Karpas-422 (cell line): ENCODE data around the gene URB1. TPM values are rescaled to one million over a fixed set of nuclear protein-coding genes. Genes with fewer than 3 reads are reported as not detected.

ENCODE experiments used
- DNase-seq: peaks from one replicate; pipeline ENCODE4 v3.0.0-alpha.2; 2015
- H2AFZ ChIP-seq: fragments of 200-600 bp; sonication (generic); 2 replicates; pipeline ENCODE4 v1.6.1; 2014; ENCODE audit warnings: antibody characterized with exemption, low read length, mixed read lengths
- H3K27ac ChIP-seq: fragments of 200-600 bp; sonication (generic); 2 replicates; pipeline ENCODE4 v1.5.1; 2014; ENCODE audit warnings: mild to moderate bottlenecking, low read length, moderate library complexity
- H3K27me3 ChIP-seq: fragments of 200-600 bp; sonication (generic); 2 replicates; pipeline ENCODE4 v1.6.1; 2014; ENCODE audit warnings: low read length, mixed read lengths
- H3K36me3 ChIP-seq: fragments of 200-600 bp; sonication (generic); 2 replicates; pipeline ENCODE4 v1.6.1; 2014; ENCODE audit warnings: low read length, mixed read lengths; ENCODE audit not compliant: insufficient read depth
- H3K4me1 ChIP-seq: fragments of 200-600 bp; sonication (generic); 2 replicates; pipeline ENCODE4 v1.6.1; 2014; ENCODE audit warnings: mild to moderate bottlenecking, low read length, mixed read lengths
- H3K4me2 ChIP-seq: fragments of 200-600 bp; sonication (generic); 2 replicates; pipeline ENCODE4 v1.6.1; 2014; ENCODE audit warnings: low read length, low read depth, mild to moderate bottlenecking; ENCODE audit not compliant: poor library complexity, severe bottlenecking
- H3K4me3 ChIP-seq: fragments of 200-600 bp; sonication (generic); 2 replicates; pipeline ENCODE4 v1.5.1; 2014; ENCODE audit warnings: mild to moderate bottlenecking, antibody characterized with exemption, low read length, mixed read lengths
- H3K79me2 ChIP-seq: fragments of 200-600 bp; sonication (generic); 2 replicates; pipeline ENCODE4 v1.6.1; 2014; ENCODE audit warnings: mild to moderate bottlenecking, low read length, mixed read lengths
- H3K9ac ChIP-seq: fragments of 200-600 bp; sonication (generic); 2 replicates; pipeline ENCODE4 v1.6.0; 2014; ENCODE audit warnings: low read length
- H3K9me2 ChIP-seq: fragments of 200-600 bp; sonication (generic), shearing (Covaris generic); replicated peaks from 2 replicates; pipeline ENCODE4 v1.6.0; 2014; ENCODE audit warnings: mild to moderate bottlenecking, low read length, moderate library complexity; ENCODE audit not compliant: insufficient read depth
- H3K9me3 ChIP-seq: fragments of 300-700, 200-600 bp; sonication (generic); 2 replicates; pipeline ENCODE4 v1.6.1; 2014; ENCODE audit warnings: low read length, mixed read lengths
- H4K20me1 ChIP-seq: fragments of 200-600 bp; sonication (generic); 2 replicates; pipeline ENCODE4 v1.6.1; 2014; ENCODE audit warnings: mild to moderate bottlenecking, antibody characterized with exemption, low read length, low read depth; ENCODE audit not compliant: insufficient read depth
- total RNA-seq: library from RNA; depleted of rRNA; stranded (reverse); fragments of >200 nt; shearing (Covaris generic); gene quantifications from 2 replicates; pipeline ENCODE4 v1.2.3, GENCODE V29; 2014; ENCODE audit warnings: low replicate concordance

The URB1 gene
- total RNA-seq, 1 experiment from 2014 or later = 12.7 TPM

DNA sequence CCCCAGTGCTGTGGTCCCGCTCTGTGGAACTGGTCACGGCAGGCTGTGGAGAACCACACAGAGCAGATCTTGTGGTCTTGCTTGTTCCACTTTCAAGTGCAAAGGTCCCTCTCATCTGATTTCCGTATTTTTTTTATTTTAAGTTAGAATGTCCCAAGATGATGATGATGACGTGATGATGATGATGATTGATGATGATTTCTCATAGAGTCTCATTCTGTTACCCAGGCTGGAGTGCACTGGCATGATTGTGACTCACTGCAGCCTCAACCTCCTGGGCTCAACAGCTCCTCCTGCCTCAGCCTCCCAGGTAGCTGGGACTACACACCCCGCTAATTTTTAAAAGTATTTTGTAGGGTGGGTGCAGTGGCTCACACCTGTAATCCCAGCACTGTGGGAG is 31.9 kb upstream of the URB1 start:
- Histone ChIP-seq H3K79me2 (no peaks in the 10 kb centered on the region), H3K4me2 (no peak overlapping the region), H3K9ac (no peak overlapping the region), H3K27me3 (no peaks in the 10 kb centered on the region), H2AFZ (no peak overlapping the region), H3K9me2 (no peaks in the 10 kb centered on the region), H3K4me3 (no peak overlapping the region), H3K36me3 (no peaks in the 10 kb centered on the region), H3K27ac (no peak overlapping the region), H4K20me1 (no peaks in the 10 kb centered on the region), H3K9me3 (no peaks in the 10 kb centered on the region), H3K4me1 (no peaks in the 10 kb centered on the region)
- DNase-seq = no peak

DNA sequence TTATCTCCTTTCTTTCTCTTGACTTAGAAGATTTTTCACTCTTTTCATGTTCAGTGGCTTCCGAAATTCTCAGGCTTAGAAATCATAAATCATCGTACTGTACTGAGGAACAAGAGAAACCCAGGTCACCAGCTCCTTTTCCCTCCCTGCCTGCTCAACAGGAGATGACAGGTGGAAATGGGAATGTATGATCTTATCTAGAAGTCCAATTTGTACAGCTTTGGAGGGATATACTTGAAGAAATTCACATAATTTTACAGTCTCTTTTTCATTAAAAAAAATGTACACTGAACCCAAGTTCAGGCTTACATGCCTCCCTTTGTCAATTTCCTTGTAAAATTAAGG is 31.4 kb upstream of the URB1 start:
- Histone ChIP-seq H3K9me2 (no peaks in the 10 kb centered on the region), H3K27ac (no peak overlapping the region), H3K4me2 (no peak overlapping the region), H3K9ac (no peak overlapping the region), H3K4me1 (no peaks in the 10 kb centered on the region), H3K4me3 (no peak overlapping the region), H3K79me2 (no peaks in the 10 kb centered on the region), H3K27me3 (no peaks in the 10 kb centered on the region), H3K9me3 (no peaks in the 10 kb centered on the region), H4K20me1 (no peaks in the 10 kb centered on the region), H2AFZ (no peak overlapping the region), H3K36me3 (no peaks in the 10 kb centered on the region)
- DNase-seq = no peak

DNA sequence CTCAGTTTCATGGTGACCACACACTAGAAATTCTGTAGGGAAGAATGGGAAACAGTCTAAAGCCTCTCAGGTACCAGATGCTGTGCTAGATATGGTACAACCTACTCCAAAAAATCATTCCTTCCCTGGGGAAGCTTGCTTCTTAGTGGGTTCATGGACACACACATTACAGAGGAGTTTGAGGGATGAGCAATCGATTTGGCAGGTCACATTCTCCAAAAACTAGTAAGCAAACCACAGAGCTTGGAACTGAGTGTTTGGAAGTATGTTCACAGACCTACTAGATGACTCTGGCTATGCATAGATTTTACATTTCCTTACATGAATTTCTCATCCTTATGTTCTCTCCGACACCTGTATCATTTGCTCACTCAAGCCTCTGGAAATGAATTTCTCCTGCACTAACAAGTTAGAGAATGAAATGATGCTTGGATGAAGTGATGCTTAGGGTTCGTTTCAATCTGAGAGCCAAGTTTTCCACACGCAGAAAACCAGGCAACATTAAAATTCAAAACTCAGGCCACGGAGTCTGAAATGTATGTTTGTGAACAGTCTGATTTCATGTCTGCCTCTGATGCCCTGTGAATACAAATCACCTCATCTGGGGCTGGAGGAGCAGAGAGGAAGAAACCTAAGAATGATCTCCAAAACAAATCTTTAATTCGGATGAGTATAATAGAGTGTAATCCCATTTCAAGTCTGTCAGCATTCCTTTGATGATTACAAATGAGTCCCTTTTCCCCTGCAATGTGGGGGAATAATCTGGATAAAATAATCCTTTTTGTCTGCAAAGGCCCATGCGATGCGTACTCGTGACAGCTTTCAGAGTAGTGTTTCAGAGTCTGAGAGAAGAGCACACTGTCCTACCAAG is 30.7 kb upstream of the URB1 start:
- Histone ChIP-seq H3K27me3 (no peaks in the 10 kb centered on the region), H3K36me3 (no peaks in the 10 kb centered on the region), H4K20me1 (no peaks in the 10 kb centered on the region), H3K9me2 (no peaks in the 10 kb centered on the region), H3K4me2 (no peak overlapping the region), H3K4me1 (no peaks in the 10 kb centered on the region), H3K9ac (no peak overlapping the region), H2AFZ (no peak overlapping the region), H3K4me3 (no peak overlapping the region), H3K9me3 (no peaks in the 10 kb centered on the region), H3K79me2 (no peaks in the 10 kb centered on the region), H3K27ac (no peak overlapping the region)
- no peak for DNase-seq

DNA sequence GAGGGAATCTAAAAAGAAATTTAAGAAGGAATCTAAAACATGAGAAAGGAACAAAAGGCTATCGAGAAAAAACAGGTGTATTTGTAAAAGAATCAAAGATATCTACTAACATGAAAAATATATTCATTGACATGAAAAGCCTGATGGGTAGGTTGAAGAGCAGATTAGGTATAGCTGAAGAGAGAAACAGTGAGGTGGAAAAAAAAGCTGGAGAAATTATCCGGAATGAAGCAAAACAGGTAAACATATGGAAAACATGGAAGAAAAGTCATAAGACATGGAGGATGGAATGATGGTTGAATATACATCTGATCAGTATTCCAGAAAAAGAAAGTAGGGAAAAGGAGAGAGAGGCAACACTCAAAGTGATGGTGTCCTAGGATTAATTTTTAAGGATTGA is 29.3 kb upstream of the URB1 start:
- H4K20me1 ChIP-seq = no peaks in the 10 kb centered on the region
- no peak overlapping the region for H2AFZ ChIP-seq
- no peaks in the 10 kb centered on the region for H3K4me1 ChIP-seq
- H3K36me3 ChIP-seq = no peaks in the 10 kb centered on the region
- no peaks in the 10 kb centered on the region for H3K79me2 ChIP-seq
- no peak overlapping the region for H3K27ac ChIP-seq
- H3K9me3 ChIP-seq = no peaks in the 10 kb centered on the region
- H3K4me3 ChIP-seq = no peak overlapping the region
- no peak overlapping the region for H3K4me2 ChIP-seq
- DNase-seq = no peak
- H3K27me3 ChIP-seq = no peaks in the 10 kb centered on the region
- no peaks in the 10 kb centered on the region for H3K9me2 ChIP-seq
- no peak overlapping the region for H3K9ac ChIP-seq

DNA sequence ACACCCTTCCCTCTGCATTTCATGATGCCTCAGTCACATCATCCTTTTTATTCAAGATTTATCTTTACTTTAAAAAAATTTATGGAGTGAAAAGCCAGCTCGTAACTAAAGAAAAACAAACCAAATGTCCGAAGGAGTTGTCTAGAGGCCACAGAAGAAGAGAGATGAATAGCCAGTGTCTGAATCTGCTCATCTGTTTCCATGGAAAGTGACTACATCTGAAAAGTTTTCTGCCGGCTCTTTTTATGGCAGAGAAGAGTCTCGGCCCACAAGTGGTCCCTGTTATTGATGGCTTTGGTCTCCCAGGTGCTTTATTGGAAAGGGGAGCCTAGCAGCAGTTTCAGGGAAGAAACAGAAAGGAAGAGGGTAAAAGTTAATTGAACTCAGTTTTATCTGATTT is 25.3 kb upstream of the URB1 start:
- no peaks in the 10 kb centered on the region for H3K9me3 ChIP-seq
- H3K4me1 ChIP-seq = no peaks in the 10 kb centered on the region
- H4K20me1 ChIP-seq = no peaks in the 10 kb centered on the region
- no peak overlapping the region for H3K27ac ChIP-seq
- H3K4me2 ChIP-seq = no peak overlapping the region
- H3K27me3 ChIP-seq = no peaks in the 10 kb centered on the region
- H3K4me3 ChIP-seq = no peak overlapping the region
- no peak overlapping the region for H3K9ac ChIP-seq
- DNase-seq = no peak
- H3K36me3 ChIP-seq = no peaks in the 10 kb centered on the region
- H2AFZ ChIP-seq = no peak overlapping the region
- H3K9me2 ChIP-seq = no peaks in the 10 kb centered on the region
- H3K79me2 ChIP-seq = no peaks in the 10 kb centered on the region

DNA sequence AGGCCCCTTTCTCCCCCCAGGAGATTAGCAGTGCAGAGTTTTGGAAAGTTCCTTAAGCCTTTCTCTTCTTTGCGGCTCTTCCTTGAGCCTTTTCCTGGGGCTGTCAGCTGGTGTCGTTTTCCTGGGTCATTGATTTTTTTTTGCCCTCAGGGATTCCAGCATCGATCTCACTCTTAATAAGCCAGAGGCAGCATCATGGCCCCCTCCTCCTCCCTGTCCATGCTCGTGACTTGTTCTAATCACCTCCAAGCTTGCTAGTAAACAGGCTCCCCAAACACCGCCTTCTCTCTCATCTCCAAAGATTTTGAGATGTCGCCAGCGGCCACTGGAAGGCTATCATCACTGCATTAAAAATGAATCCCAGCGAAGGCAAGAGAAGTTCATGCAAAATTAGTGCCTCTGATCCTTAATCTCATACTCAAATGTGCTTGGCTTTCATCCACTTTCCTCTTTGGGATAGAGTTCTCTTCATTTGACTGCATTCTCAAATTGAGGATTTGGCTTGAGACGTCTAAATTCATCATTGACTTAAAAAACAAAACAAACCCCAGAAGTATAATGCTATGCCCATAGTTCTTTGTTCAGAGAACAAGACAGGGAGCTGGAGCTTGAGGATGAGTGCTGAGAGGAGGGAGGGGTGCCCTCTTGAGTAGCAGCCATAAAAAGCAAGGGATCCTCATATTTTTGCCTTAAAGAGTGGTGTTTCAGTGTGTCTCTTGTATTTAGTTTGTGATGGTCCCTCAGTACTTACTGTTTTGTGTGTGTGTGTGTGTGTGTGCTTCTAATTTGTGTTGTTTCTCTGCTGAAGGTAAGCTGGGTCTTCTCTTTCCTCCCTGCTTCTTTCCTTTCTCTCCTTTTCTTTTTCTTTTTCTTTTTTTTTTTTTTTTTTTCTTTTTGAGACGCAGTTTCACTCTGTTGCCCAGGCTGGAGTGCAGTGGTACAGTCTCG is 22.9 kb upstream of the URB1 start:
- Histone ChIP-seq H3K27me3 (no peaks in the 10 kb centered on the region), H3K9me3 (no peaks in the 10 kb centered on the region), H3K36me3 (no peaks in the 10 kb centered on the region), H3K79me2 (no peaks in the 10 kb centered on the region), H3K9me2 (no peaks in the 10 kb centered on the region), H3K4me2 (no peak overlapping the region), H3K9ac (no peak overlapping the region), H3K4me3 (no peak overlapping the region), H4K20me1 (no peaks in the 10 kb centered on the region), H3K27ac (no peak overlapping the region), H2AFZ (no peak overlapping the region), H3K4me1 (no peaks in the 10 kb centered on the region)
- DNase-seq = no peak

DNA sequence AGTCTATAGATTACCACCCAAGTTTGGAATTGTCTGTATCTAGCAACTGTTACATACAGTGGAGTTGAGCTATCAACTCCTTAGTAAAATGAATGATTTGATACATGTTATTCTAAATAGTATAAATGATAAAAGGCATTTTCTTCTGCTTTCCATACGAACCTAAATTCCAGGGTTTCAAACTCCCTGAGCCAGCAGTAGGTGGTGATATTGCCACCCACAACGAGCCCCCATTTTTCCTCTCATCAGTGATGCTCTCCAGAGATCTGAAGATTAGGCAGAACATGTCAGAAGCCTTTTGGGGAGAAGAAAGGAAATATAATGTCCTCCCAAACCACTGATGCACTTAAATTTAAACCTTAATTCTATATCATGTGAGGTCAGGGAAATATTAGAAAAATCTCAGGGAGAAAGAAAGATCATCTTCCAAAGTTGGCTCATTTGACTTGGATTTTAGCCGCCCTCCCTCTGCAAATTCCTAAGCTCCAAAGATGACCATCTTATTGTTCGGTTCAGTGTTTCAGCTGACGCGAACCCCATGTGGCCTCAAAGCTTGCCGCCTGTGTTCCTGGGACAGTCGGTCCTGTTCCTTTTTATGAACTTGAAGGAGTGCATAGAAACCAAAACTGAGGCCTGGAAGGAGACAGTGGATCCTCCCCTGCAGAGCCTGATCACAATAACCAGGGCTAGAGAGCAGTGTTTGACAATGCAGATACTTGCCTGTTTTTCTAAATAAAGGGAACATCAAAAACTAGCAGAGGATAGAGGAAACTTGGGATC is 22.0 kb upstream of the URB1 start:
- Histone ChIP-seq H3K9me3 (no peaks in the 10 kb centered on the region), H3K27me3 (no peaks in the 10 kb centered on the region), H3K36me3 (no peaks in the 10 kb centered on the region), H3K27ac (no peak overlapping the region), H3K4me2 (no peak overlapping the region), H3K4me3 (no peak overlapping the region), H3K79me2 (no peaks in the 10 kb centered on the region), H2AFZ (no peak overlapping the region), H4K20me1 (no peaks in the 10 kb centered on the region), H3K9me2 (no peaks in the 10 kb centered on the region), H3K9ac (no peak overlapping the region), H3K4me1 (no peaks in the 10 kb centered on the region)
- no peak for DNase-seq
